ELF-1 (cell line): ENCODE measurements around the gene KISS1.

Source experiments
- DNase-seq: peaks from one replicate; pipeline ENCODE4 v3.0.0-alpha.2; 2016; ENCODE audit warnings: low read depth, low spot score

The KISS1 gene

DNA sequence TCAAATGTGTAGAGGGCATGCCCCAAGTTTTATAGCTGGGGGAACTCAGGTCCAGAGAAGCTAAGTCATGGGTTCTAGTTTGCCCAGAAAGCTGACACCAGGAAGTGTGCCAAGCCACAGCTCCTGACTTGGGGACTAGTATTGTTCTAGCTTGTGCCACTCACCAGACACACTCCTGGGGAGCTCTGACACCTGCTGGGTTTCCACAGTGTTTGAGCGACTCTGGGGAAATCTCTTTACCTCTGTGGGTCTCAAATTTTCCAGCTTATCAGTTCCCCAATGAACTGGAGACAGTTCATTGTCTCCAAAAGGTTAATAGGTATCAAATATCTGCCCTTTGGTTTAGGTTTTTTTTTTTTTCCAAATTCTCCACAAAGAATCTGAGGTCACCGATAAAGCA lies 4.2 kb downstream of the KISS1 start:
- no peak for DNase-seq

DNA sequence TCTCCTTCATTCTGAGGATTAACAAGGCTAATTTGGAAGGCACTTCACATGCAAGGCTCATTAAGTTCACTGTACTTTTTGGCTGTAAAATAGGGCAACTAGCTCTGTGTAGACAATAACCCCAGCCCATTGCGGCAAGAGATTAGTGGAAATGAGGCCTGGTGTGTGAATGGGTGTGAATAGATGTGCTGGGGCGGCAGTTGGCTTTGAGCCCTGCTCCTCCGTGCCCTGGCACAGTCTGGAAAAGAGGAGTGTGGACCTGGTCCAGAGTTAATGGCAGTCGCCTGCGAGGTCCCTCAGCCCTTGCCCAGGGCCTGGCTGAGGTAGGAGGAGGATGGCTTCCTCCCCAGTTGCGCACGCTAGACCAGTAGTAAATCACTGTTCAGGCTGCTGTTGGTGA lies 4.8 kb downstream of the KISS1 start:
- no peak for DNase-seq

DNA sequence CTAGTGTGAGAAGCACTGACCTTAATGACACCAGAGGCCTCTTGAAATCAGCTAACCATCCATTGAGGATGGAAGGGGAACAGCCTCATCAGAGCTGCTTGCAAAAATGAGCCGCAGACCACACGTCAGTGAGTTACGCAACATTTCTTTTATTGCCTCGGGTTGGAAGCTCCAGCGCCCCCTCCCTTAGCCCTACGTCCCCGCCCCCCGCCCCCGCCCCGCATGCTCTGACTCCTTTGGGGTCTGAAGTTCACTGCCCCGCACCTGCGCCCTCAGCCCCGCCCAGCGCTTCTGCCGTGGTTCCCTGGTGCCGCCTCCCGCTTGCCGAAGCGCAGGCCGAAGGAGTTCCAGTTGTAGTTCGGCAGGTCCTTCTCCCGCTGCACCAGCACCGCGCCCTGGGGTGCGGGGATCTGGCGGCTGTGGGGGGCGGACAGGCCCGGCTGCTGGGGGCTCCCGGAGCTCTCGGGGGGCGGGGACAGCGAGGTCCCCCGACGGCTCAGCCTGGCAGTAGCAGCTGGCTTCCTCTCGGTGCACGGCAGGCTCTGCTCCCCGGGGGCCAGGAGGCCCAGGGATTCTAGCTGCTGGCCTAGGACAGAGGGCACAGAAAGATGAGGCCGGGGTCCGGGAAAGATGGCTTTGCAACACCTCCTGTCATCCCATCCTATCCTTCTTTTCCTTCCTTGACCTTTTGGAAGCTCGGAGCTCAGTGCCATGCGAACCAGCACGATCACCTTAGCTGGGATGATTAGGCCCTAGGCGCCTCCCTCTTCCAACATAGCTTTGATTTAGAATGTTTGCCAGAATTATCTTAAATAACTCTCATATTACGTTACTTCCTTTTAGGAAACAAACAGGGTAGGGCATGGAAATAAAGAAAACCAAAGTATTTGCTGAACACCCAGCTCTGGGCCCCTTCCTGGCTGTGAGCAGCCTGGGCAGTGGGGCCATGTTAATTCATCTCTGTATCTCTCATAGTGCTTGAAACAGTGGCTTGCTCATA lies 5.8 kb downstream of the KISS1 start:
- peak; percentile 20 for DNase-seq

DNA sequence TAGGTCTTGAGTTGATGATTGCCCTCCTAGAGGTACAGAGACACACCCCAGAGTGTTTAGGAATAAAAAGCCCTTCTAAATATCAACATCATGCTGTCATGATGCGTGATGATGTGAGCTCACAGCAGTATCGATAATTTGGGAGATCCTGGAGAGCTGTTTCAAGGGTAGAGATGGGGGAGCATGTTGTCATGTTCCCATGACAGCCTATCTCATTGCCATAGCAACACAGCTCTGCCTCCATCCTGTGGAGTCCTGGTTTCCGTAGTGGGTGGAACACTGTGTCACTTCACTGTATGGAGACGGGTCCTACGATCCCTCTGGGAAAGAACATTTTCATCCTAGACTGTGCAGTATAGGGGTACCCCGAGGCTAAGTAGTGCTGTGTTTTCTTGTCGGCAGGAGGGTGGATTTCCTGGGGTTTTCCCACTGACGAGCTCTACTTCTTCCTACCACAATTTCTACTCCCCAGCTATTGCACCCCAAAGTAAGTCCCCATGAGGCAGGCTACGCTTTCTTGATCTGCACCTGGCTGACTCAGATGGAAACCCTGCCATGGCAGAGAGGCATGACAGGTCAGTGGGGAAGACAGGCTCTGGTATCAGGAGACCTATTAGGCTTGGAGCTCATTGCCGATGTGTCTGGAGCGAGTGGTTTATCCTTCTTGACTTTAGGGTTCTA lies 7.2 kb downstream of the KISS1 start:
- DNase-seq: no peak

DNA sequence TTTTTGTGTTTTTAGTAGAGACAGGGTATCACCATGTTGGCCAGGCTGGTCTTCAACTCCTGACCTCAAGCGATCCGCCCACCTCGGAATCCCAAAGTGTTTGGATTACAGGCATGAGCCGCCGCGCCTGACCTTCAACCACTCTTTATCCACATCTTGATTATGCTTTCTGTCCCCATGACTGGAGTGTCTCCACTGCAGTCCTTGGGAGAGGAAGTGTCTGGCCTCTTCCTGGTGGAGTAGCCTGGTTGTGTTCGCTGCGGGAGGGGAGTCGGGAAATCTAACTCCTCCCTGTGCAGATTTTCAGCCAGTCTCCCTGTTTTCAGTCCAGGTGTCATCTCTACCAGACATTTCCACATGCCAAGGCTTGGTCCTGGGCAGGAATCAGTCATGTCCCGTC lies 9.7 kb downstream of the KISS1 start:
- no peak for DNase-seq

DNA sequence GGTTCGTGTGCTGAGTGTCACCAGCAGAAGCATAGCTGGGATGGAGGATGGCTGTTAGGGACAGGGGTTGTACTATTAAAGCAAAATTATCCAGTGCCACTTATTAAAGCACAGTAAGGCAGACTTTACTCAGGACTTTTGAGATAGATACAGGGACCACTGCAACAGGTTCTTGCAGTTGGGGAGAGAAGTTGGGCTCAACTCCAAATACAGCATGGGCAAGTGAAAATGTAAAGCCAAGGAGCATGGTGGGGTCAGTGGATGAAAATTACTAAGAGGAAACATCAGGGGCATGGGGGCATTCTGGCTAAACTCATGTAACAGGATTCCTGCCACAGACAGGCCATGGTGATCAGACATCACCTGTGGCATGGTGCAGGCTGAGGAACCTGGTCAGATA lies 15.2 kb downstream of the KISS1 start:
- DNase-seq: no peak

DNA sequence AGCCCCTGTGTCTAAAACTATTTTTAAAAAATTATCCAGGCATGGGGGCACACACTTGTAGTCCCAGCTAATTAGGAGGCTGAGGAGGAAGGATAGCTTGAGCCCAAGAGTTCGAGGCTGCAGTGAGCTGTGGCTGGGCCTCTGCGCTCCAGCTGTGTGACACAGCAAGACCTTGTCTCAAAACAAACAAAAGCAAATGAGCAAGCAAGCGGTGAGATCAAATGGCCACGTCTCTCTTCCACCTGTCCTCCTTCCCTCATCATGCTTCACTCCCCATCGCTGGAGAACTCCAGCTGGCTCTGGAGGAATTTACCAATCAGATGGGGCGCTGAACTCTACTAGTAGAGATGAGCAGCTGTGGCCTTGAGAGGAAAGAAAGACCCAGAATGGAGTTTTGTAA lies 16.2 kb downstream of the KISS1 start:
- peak; percentile 23 for DNase-seq

DNA sequence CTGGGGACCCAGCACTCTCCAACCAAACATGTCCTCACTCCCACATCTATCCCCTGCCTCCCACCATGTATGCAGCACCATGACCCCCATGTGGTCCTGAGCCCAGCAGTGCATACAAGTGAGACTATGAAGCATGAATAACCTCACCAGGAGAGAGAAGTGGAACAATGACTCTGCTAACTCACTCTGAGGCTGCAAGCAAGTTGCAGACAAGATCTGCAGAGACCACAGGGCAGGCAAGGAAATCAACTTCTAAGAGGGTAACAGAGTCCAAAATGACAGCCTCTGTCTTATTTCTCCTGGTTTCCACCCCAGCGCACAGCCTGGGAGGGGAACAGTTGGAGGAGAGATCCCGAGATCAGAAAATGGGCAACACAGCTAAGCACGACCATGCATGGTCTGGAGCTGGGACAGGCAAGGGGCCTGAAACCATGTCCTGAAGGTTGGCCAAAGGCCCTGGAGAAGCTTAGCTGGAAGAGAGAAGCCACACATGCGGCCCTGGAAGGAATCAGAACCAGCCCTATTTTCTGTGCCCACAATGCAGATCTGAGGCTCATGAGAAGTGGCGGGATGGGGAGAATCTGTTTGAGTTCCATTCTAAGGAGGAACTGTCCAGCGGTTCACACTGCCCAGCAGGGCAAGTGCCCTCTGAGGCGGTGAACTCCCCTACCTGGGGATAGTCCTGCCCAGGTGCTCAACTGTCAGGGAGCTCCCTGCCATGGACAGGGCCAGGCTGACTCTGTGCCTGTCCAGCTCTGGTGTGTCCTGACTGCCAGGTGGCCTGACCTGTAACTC lies 17.6 kb downstream of the KISS1 start:
- DNase-seq: no peak

DNA sequence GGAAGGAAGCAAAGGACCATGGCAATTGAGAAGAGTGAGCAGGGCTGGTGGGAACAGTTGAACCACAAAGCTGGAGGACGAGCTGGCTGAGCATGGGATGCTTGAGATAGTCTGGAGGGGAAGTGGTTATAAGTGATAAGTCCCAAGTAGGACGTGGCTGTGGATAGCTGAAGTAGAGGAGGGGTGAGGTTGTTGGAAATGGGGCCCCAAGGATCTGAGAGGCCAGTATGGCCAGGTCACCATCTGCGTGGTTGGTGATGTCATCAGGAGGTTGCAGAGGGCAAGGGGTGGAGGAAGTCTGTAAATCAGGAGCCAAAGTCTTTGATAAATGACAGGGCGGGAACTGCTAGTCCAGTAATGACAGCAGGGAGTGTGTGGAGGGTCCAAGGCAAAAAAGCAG lies 19.2 kb downstream of the KISS1 start:
- no peak for DNase-seq

DNA sequence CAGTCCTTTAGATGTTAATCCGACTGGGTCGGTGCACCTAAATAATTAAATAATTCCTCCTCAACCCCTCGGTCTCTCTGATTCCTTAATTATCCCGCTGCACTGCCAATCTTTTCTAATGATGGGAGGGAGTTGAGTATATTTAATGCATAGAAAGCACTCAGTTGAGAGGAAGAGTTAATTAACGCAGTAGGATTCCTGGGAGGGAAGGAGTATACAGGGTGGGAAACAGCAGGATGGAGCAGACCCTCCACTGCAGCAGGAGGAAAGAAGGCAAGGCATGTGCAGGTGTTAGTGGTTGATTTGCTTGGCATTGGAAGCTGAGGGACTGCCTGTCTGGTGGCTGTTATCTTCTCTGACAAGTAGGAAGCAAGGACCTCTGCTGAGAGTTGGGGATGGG lies 20.2 kb downstream of the KISS1 start:
- no peak for DNase-seq

DNA sequence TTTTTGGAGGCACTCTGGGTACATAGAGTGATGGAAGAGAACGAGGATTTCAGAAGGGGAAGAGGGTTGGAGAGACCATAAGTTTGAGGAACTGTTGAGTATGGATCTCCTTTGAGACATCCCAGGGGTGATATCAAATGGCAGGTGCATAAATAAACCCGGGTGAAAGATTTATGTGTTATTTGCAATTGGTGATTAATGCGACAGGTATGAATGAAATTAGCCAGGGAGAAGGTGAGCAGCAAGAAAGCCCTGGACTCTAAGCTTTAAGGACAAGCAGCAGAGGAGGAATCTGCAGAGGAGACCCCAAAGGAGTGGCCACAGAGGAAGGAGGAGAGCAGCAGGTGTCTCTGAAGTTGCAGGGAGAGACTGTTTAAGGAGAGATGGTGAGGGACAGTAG lies 21.3 kb downstream of the KISS1 start:
- DNase-seq: no peak

DNA sequence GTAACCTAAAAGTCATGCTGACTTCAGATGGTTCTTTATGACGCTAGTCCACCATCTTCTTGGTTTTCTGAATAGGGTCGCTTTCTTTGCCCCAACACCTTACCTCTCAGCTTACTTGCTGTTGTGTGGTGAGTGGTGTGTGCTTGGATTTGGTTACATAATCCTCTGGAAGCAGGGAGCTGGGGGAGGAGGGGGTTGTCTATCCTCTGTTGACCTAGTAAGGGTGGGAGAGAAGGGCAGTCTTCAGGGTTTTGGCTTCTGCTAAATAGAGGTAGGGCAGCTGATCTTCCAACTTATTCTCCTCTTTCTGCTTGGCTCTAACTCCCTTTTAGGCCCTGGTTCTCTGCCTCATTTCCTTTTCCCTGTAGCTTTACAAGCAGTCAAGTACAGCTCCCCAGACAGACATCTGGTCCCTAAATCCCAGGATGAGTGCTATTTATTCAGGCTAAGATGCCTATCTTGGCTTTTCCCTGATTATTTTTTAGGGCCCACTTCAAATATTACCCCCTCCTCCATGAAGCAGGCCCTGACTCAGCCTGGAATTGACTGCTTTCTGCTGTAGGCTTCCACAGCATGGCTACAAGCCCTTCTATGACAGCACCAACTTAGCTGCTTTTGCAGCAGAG lies 23.8 kb downstream of the KISS1 start:
- DNase-seq: no peak

DNA sequence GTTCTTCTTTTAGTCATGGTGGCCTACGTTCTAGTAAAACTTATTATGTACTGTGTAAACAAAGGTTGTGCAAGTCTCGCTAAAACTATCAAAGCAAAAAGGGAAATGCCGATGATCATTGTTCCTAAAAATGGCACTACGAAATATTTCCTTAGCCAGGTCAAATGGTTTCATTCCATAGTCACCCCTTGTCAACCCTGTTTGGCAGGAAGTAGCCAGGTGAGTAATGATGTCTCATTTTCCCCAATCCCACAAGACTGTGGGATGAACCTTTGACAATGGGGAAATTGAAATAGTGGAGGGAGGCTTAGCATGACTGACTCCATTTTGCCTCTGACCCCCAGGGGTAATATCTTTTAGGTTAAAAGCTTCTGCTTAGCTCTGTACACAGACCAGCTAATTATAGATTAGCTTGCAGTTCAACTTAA lies 24.5 kb downstream of the KISS1 start:
- no peak for DNase-seq

DNA sequence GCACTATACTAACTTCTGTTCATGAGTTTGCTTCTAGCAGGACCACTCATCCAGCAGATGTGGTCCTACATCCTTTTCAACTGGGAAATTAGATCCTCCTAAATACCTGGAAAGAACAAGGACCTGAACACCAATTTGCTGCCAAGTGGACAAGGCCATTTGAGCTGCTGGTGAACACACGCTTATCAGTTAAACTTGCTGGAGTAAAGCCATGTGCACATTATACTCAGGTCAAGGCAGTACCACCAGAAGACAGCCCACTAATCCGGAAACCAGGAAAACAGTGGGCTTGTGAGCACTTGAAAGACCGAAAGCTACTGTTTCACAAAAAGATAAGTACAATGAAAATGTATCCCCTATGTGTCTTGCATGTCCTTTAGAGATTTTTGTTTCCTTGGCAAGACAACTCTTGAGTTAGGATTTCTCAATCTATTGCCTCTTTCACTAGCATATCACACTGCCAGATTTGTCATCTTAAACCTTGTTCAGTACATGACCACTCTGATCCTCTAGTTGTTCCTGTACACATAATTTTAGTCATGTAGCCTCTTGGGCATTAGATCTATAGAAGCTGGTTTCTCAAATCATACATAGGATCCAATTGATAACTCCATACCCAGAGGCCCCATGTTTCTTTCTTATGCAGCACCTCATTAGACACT lies 25.7 kb downstream of the KISS1 start:
- DNase-seq: no peak

DNA sequence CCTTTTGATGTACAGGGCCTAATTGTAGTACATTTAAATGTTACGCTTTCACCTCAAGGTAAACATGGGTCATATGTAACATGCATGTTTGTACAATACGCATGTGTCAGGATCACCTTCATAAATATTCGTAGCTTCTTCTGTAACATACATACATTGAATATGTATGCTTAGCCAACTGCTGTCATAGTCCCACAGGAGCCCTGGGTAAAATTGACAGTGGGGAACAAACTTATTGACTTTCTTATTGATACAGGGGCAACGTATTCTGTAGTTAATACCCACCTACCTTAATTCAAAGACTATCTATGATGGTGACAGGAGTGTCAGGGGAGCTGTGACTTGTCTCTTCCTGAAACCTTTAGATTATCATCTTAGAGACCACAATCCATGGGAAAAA lies 26.4 kb downstream of the KISS1 start:
- DNase-seq: no peak

DNA sequence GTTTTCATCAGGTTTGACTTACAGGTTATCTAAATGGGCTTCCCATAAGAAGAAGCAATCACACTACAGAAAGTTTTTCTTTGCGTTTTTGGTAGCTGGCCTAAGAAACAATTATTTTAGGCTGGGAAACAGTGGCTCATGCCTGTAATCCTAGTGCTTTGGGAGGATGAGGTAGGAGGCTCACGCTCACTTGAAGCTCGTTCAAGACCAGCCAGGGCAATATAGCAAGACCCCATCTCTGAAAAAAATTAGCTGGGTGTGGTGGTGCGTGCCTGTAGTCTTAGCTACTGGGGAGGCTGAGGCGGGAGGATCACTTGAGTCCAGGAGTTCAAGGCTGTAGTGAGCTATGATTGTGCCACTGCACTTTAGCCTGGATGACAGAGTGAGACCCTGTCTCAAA lies 28.6 kb downstream of the KISS1 start:
- no peak for DNase-seq

DNA sequence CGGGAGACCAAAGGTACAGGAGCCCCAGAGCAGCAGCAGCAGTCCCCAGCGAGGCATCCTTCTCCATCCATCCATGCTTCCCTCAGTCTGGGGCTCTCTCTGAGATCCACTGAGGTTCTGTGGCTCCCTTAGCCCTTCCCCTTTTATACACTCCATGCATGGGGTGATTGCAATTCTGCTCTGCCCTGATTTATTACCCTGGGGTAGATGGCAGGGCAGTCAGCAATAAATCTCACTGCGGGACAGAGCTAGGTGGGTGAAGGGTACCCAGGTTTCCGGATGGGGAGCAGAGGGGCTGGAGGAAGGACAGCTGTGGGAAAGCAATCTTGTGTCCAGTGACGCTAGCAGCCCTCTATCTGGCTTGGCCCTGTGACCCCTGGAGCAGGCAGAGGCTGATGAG lies 30.1 kb downstream of the KISS1 start, which contains the start of gene REN:
Gene REN, minus strand, starts transcription at position 119 of the 400 bp plus-strand sequence. Its CDS starts 44 bp downstream, at position 75.
- DNase-seq: no peak

DNA sequence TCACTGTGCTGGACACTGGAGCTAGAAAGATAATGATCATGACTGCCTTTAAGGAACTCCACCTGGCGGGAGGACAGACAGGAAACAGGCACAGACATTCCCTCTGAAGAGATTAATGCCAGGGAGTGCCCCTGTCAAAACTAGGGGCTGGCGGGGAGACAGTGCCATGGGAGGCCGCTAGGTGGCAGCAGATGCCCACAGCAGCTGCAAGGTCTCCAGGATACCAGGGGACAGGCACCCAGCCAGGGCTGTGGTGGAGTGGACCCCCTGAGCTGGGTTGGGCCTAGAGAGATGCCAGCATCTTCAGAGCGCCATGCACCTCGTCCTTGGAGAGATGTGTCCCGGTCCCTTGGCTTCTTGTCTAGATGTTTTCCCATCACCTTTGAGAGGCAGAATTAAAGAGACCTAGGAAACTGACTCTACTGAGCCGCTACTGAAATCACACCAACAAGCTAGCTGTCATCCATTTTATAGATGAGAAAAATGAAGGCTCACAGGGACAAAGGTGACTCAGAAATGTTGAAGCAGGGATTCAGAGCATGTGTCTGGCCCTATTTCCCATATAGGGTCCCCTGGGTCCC lies 33.7 kb downstream of the KISS1 start:
- peak; percentile 95 for DNase-seq

DNA sequence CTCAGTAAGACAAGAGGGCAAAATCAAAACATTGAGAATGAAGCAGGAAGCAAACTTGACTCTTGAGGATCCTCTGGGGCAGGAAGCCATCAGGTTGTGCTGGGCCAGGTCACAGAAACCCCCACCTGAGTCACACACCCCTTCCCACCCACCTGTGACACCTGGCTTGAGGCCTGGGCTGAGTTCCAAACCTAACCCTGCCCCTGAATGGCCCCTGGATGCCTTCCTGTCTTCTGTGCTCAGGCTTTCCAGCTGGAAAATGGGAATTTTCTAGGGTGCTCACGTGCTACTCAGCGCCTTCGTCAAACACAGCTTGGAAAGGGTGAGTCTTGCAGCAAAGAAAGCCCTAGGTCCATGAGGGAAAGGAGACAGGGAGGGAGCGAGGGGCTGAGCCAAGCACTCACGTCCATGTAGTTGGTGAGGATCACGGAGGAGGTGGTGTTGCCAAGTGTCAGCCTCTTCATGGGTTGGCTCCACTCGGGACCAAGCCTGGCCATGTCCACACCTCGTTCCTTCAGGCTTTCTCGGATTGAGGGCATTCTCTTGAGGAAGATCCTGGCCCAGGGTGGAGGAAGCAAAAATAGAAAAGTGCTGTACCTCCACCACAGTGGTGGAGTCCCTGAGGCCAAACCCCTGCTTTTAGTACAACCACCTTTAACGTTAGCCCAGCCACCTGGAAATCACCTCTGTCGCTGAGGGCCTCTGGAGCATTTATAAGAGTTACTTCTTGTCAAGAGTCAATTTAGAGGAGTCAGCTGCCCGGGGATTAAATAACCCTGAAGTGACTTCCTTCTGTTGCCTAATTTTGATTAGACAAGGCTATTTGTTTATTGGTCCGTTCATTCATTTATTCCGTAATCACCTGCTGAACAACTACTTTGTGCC lies 34.4 kb downstream of the KISS1 start:
- no peak for DNase-seq

DNA sequence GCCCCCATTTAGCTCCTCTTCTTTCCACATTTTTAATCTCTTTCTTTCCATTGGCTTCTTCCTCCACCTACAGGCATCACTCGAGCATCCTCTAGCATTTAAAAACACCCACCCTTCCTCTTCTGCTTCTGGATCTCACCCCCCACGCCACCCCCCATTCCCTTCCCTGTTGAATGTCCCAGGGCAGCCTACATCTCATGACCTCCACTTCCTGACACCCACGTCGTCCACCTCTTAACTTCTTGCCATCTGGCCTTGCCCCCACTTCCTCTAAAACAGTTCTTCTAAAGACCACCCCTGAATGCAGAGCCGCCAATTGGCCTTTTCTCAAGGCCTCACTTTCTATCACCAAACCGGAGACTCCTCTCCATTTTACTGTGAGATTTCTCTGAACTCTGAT lies 38.3 kb downstream of the KISS1 start:
- DNase-seq: no peak
